GM21515 (cell line): ENCODE measurements around the gene TRAPPC6A.

ENCODE experiments used
- ATAC-seq: cut with Tn5 transposase; IDR thresholded peaks from one replicate; pipeline ENCODE4 v1.9.1; 2021; ENCODE audit not compliant: unreplicated experiment

The TRAPPC6A gene

GRCh38 chr19:45150180-45150579 lies 27.9 kb downstream of the TRAPPC6A start:
- ATAC-seq, result no peak

- no peak for ATAC-seq
Measured at GRCh38 chr19:45149129-45149528, 28.9 kb downstream of the TRAPPC6A start.

- ATAC-seq, result no peak
Measured at GRCh38 chr19:45147835-45148676, 30.0 kb downstream of the TRAPPC6A start.

- no peak for ATAC-seq
Measured at GRCh38 chr19:45146741-45147205, 31.3 kb downstream of the TRAPPC6A start.

GRCh38 chr19:45146251-45146650 lies 31.8 kb downstream of the TRAPPC6A start:
- ATAC-seq, result no peak

- no peak for ATAC-seq
Measured at GRCh38 chr19:45145270-45146189, 32.5 kb downstream of the TRAPPC6A start.

GRCh38 chr19:45144431-45145269 lies 33.4 kb downstream of the TRAPPC6A start:
- ATAC-seq, result no peak

GRCh38 chr19:45142726-45143110 lies 35.3 kb downstream of the TRAPPC6A start:
- ATAC-seq, result no peak

- no peak for ATAC-seq
Measured at GRCh38 chr19:45142016-45142725, 35.9 kb downstream of the TRAPPC6A start.

- ATAC-seq, result no peak
Measured at GRCh38 chr19:45141203-45141900, 36.7 kb downstream of the TRAPPC6A start.

GRCh38 chr19:45140533-45140932 lies 37.5 kb downstream of the TRAPPC6A start:
- ATAC-seq, result no peak

- ATAC-seq, result no peak
Measured at GRCh38 chr19:45140144-45140503, 37.9 kb downstream of the TRAPPC6A start.

GRCh38 chr19:45139286-45140143 lies 38.5 kb downstream of the TRAPPC6A start:
- ATAC-seq, result no peak

GRCh38 chr19:45138303-45138751 lies 39.7 kb downstream of the TRAPPC6A start:
- ATAC-seq, result no peak

GRCh38 chr19:45137179-45137761 lies 40.8 kb downstream of the TRAPPC6A start:
- peak; percentile 67 for ATAC-seq

GRCh38 chr19:45136507-45137178 lies 41.4 kb downstream of the TRAPPC6A start:
- no peak for ATAC-seq

- ATAC-seq, result no peak
Measured at GRCh38 chr19:45135176-45135885, 42.7 kb downstream of the TRAPPC6A start.
